Germinal center (tissue), 1 donor: ENCODE results near the gene NFIB.

Experiments
- DNase-seq: peaks from one replicate; pipeline ENCODE4 v3.0.0; 2012; ENCODE audit warnings: mixed read lengths, low spot score

The NFIB gene

GRCh38 chr9:14242150-14242805, 71.7 kb downstream of the NFIB start:
- DNase-seq: no peak

DNA sequence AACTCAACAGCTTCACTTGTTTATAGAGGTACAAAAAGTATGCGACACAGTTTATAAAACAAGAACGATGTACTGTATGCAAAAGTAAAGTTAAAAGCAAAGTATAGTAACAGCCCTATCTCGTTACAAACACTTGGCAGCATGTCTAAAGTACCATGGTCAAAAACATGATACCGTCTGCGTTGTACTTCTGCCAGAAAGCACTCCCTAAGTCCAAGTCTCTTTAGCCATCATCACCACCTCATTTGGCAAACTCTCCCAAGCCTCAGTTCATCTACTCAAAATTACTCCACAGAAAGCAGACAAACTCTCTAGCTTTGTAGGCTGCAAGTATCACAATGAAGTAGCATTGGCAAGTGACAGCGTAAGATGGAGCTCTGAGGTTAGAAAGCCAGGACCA, 73.4 kb downstream of the NFIB start:
- no peak for DNase-seq

- DNase-seq: no peak
Observed at GRCh38 chr9:14238518-14238917, 75.4 kb downstream of the NFIB start.

DNA sequence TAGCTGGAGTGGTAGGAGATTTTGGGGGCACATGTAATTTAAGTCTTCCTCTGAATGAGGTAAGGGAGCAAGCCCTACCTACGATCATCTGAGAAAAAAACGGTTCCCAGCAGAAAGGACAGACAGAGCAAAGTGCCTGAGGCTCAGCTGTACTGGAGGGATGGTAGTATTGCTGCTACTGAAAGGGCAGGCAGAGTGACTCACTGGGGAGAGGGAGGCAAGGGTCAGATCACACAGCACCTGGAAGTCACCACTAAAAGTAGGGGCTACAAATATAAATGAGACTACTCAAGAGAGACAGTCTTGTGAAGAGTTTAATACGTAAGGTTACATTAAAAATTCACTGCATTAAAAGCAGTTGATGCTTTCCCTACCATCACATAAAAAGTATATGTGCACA, 75.9 kb downstream of the NFIB start:
- DNase-seq: no peak

- DNase-seq: no peak
Observed at GRCh38 chr9:14236591-14236990, 77.3 kb downstream of the NFIB start.

DNA sequence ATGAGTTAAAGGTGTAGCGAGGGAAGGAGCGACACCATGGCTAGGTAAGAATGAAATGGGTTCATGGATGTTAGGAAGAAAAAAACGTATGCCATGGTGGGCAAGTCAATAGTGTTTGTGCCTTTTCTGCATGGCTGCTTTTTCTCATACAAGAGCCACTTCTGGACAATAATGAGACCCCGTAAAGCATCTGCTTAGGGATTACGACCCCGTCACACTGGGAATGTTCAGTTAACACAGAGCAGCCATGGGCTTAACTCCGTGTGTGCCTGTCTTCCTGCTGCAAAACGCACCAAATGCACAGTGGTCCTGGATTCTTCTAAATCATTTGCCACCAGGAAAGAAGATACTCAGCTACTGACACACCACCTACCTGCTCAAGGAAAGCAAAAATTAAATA, 81.8 kb downstream of the NFIB start:
- no peak for DNase-seq

DNA sequence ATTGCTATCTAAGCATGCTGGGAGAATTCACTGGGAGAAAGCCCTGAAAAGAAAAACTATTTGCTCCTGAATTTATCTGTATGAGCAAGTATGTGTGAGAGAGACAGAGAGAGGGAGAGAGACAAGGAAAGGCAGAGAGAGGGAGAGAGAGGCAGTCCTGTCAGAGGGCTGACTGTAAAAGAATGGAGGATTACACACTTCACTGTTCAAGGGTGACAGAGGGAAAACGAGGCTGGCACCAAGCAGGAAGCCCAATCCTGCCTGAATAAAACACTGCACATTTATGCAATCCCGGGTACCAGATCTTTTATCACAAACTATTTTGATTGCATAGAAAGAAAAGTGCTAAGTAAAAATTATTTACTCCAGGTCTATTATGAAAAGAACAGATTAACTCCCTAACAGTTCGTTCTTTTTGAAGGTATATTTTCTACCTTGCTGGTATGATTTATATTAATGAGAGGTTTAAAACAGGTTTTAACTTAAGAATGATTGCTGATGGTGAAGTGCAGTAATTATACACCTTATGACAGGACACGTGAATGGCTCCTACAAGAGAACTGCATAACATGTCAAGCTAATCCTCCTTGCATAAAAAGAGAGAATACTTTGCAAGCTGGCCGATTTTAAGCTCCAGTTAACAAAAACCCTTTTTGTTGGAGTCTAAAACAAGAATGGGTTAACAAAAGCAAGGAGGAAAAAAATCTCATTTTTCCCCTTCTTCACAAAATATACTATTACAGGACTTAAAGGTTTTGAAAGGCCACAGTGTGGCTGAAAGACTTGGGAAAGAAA, 82.5 kb downstream of the NFIB start:
- no peak for DNase-seq

DNA sequence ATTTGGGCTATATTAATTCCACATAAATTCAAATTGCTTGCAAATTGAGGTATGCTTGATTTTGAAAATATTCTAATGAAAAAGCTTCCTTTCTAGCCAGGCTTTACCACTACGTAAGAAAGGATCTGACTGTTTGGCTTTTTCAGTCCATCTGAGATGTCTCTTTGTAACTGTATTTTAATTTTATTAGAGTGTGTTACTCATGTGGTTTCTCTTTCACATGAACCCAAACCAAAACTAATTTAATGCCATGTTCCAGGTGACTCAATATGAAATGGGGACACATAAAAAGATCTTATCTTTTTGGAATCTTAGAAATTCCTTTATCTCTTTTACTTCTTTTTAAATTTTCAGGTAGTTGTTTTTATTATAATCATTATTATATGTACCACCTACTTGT, 85.3 kb downstream of the NFIB start:
- DNase-seq: no peak

- DNase-seq: no peak
Observed at GRCh38 chr9:14226855-14227532, 86.9 kb downstream of the NFIB start.

- DNase-seq: no peak
Observed at GRCh38 chr9:14223081-14223480, 90.9 kb downstream of the NFIB start.

DNA sequence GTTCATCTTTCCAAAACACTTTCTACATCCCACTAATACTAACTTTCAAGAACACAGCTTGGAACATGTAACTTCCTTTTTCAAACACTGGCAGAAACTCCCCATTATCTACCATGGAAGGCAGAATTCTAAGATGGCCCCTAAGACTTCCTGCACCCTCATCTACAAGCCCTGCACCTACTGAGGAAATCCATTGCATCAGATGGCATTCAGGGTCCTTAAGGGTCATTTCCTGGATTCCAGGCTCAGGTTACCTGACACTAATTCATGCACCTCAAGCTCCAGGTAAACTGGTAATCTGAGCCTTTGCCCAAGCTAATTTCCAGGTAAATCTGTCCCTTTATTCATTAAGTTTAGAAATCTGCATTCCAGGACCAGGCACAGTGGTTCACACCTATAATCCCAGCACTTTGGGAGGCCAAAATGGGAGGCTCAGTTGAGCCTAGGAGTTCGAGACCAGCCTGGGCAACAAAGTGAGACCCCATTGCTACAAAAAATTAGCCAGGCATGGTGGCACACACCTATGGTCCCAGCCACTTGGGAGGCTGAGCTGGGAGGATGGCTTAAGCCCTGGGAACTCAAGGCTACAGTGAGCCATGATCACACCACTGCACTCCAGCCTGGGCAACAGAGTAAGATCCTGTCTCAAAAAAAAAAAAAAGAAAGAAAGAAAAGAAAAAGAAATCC, 91.6 kb downstream of the NFIB start:
- no peak for DNase-seq

DNA sequence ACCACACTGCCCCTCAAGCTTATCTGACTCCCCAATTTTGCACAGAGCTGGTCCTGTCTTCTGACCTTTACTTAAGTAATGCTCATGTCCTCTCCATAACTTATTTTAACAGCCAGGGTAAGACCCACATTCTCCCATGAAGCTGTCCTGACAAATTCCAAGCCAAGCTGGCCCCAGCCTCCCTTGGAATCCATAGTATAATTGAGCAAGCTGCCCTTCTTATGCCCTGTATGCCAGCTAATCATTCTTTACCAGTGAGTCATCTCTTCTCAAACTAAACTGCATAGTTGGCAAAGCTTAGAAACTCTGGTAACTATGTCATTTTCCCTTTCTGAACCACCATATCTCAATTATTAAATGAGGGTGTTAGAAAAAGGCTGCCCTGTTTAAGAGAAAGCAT, 92.4 kb downstream of the NFIB start:
- DNase-seq: no peak

DNA sequence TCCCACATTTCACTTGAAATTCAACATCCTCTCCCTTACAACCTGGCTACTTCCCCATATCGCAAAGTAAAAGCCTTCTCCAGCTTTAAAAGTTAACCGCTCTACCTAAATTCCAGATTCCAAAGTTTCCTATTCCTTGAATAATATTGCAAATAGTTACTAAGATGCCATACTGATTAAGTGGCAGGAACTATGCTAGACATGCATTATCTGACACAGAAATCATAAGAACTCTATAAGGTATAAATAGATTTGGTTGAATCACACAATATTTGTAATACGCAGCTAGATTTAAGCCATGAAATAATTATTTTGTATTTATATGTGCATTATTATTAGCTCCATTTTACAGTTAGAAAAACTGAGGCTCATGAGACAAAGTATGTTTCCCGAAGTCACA, 92.8 kb downstream of the NFIB start:
- no peak for DNase-seq

DNA sequence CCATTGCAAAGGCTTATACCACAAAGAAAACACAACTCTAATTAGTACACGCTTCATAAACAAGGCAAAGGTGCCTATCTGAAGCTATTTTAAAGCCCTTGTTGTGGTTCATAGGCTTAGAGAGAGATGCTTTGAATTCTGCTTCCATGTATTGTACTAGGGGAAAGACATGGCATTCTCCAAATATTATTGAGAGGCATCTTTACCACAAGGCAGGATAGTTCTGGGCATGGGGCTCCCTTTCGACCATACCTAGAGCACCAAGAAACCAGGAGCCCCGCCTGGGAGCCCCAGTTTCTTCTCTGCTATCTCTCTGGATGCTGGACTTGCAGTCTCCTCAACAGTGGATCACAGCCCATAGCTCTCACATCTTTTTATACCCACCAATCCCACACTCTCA, 93.7 kb downstream of the NFIB start:
- DNase-seq: no peak

DNA sequence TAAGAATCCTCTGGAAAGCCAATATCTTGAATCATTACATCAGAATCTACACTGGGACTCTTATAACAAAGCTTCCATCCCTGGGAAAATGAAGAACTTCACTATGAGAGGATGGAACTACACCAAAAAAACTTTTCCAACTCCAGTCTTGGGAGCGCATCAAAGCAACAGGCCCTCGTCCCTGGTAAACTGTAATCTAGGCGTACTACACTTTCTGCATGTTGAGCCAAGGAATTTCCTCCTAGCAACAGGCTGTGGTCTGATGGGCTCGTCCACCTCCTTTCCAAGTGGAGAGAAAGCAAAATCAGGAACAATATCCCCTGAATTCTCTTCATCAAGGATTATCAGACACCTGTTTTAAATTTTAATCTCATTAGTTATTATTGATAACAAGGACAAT, 94.1 kb downstream of the NFIB start:
- DNase-seq: no peak

- no peak for DNase-seq
Observed at GRCh38 chr9:14218253-14218652, 95.7 kb downstream of the NFIB start.

GRCh38 chr9:14216612-14217194, 97.2 kb downstream of the NFIB start:
- DNase-seq: no peak

DNA sequence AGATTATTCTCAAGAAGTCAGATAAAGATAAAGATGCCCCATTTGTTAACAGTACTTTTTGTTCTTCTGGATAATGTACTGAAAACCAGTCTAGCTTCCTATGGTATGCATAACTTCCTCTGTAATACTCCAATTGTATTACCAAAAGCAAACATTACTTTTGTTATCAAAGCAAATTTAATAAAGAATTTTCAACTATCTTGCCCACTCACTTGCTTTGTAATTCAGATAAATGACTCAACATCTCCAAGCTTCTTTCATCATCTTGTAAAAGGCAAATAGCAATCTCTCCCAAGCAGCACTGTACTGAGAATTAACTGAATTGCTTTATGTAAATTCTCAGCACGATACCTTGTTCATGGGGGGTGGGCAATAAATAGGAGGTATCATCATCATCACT, 98.3 kb downstream of the NFIB start:
- no peak for DNase-seq

DNA sequence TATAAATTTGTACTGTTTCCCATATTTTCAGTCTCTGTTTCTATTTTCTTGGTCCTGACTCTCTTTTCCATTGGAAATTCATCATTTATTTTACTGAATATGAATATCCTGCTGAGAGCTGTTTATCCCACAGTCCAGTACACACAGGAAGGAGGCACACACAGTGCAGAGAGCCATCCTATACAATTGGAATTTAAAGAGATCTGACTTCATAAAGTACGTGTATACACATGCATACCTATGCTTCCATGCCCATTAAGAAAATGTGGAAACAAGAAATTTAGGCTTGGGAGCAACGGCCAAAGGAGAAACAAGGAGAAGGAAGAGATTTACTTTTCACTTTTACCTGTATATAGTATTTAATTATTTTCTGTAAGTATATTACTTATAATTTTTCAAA, 99.2 kb downstream of the NFIB start:
- DNase-seq: no peak

- DNase-seq: no peak
Observed at GRCh38 chr9:14214065-14214684, 99.8 kb downstream of the NFIB start.

GRCh38 chr9:14213504-14213903, 100.4 kb downstream of the NFIB start:
- no peak for DNase-seq
